Osteoblast (primary cell): Measurements from ENCODE around the gene SLC17A5. TPM values are rescaled to one million over a fixed set of nuclear protein-coding genes. Genes with fewer than 3 reads are reported as not detected.
"Not testable (repeated sequence)": the region's sequence is repeated elsewhere in the genome, so short reads cannot be mapped to it uniquely, and the experiment has no call there.

Experiments used
- DNase-seq: peaks from one replicate; pipeline ENCODE4 v3.0.0; 2011; ENCODE audit warnings: low spot score, mixed read lengths; ENCODE audit not compliant: insufficient read length; ENCODE audit errors: missing footprints
- H2AFZ ChIP-seq: 2 replicates; pipeline ENCODE4 v1.6.0; 2011; ENCODE audit warnings: mild to moderate bottlenecking, low read length
- H3K27ac ChIP-seq: 2 replicates; pipeline ENCODE4 v1.5.1; 2011; ENCODE audit warnings: mild to moderate bottlenecking, low read depth, low read length, moderate library complexity
- H3K27me3 ChIP-seq: 2 replicates; pipeline ENCODE4 v1.6.0; 2012; ENCODE audit warnings: mild to moderate bottlenecking, control low read depth, inconsistent platforms, low read length, moderate library complexity; ENCODE audit not compliant: insufficient read depth
- H3K36me3 ChIP-seq: 2 replicates; pipeline ENCODE4 v1.5.1; 2011; ENCODE audit warnings: mild to moderate bottlenecking, low read length, control low read depth, moderate library complexity; ENCODE audit not compliant: insufficient read depth
- H3K4me1 ChIP-seq: 2 replicates; pipeline ENCODE4 v1.5.1; 2011; ENCODE audit warnings: mild to moderate bottlenecking, low read length, control low read depth, moderate library complexity; ENCODE audit not compliant: insufficient read depth
- H3K4me2 ChIP-seq: 2 replicates; pipeline ENCODE4 v1.6.0; 2011; ENCODE audit warnings: mild to moderate bottlenecking, low read length; ENCODE audit not compliant: insufficient read depth
- H3K4me3 ChIP-seq: fragments of 200-600 bp; sonication (generic); 3 replicates; pipeline ENCODE4 v1.5.1; 2012; ENCODE audit warnings: mild to moderate bottlenecking, low read length, inconsistent platforms; ENCODE audit not compliant: insufficient read depth
- H3K79me2 ChIP-seq: 2 replicates; pipeline ENCODE4 v1.6.0; 2012; ENCODE audit warnings: mild to moderate bottlenecking, low read length, control low read depth, inconsistent platforms; ENCODE audit not compliant: insufficient read depth
- H3K9me3 ChIP-seq: 2 replicates; pipeline ENCODE4 v1.5.1; 2011; ENCODE audit warnings: low read depth, low read length, control low read depth
- H4K20me1 ChIP-seq: 2 replicates; pipeline ENCODE4 v1.6.0; 2012; ENCODE audit warnings: mild to moderate bottlenecking, low read length, control low read depth; ENCODE audit not compliant: insufficient read depth
- total RNA-seq: library from RNA; depleted of rRNA; stranded (reverse); fragments of >200 nt; gene quantifications from 2 replicates; pipeline ENCODE4 v1.2.3, GENCODE V29; 2012
- TF ChIP-seq, protein P1 (sequence below): IDR thresholded peaks from 2 replicates; pipeline ENCODE4 v1.5.1; 2011; ENCODE audit warnings: mild to moderate bottlenecking, low read depth, low read length, moderate library complexity; ENCODE audit errors: extremely low read depth

SLC17A5 gene
- total RNA-seq, 1 donor, result 38.7 TPM

GRCh38 chr6:73560182-73560732 is 93.5 kb downstream of the SLC17A5 start:
- H3K27me3 ChIP-seq, result no peaks in the 10 kb centered on the region
- H3K4me1 ChIP-seq, result peaks cover 5% of the 10 kb centered on the region
- no peaks in the 10 kb centered on the region for H3K79me2 ChIP-seq
- no peak overlapping the region for H3K27ac ChIP-seq
- no peaks in the 10 kb centered on the region for H4K20me1 ChIP-seq
- no peak overlapping the region for H3K4me2 ChIP-seq
- TF ChIP-seq, protein P1, sequence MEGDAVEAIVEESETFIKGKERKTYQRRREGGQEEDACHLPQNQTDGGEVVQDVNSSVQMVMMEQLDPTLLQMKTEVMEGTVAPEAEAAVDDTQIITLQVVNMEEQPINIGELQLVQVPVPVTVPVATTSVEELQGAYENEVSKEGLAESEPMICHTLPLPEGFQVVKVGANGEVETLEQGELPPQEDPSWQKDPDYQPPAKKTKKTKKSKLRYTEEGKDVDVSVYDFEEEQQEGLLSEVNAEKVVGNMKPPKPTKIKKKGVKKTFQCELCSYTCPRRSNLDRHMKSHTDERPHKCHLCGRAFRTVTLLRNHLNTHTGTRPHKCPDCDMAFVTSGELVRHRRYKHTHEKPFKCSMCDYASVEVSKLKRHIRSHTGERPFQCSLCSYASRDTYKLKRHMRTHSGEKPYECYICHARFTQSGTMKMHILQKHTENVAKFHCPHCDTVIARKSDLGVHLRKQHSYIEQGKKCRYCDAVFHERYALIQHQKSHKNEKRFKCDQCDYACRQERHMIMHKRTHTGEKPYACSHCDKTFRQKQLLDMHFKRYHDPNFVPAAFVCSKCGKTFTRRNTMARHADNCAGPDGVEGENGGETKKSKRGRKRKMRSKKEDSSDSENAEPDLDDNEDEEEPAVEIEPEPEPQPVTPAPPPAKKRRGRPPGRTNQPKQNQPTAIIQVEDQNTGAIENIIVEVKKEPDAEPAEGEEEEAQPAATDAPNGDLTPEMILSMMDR, result no peak
- DNase-seq, result peak; percentile 42
- no peaks in the 10 kb centered on the region for H3K36me3 ChIP-seq
- H3K4me3 ChIP-seq, result no peak overlapping the region
- no peaks in the 10 kb centered on the region for H3K9me3 ChIP-seq
- peak overlapping the region; percentile 91 for H2AFZ ChIP-seq

DNA sequence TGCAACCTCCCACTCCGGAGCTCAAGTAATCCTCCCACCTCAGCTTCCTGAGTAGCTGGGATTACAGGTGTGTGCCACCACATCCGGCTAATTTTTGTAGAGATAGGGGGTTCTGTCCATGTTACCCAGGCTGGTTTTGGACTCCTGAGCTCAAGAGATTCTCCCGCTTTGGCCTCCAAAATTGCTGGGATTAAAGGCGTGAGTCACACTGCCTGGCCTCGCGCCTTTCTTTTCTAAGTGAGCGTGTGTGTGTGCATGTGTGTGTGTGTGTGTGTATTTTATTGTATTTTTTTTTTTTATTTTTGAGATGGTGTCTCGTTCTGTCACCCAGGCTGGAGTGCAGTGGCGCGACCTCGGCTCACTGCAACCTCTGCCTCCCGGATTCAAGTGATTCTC is 94.4 kb downstream of the SLC17A5 start:
- H3K27me3 ChIP-seq, H3K36me3 ChIP-seq, H3K79me2 ChIP-seq, H4K20me1 ChIP-seq, H3K4me2 ChIP-seq, H3K27ac ChIP-seq, H2AFZ ChIP-seq, H3K4me3 ChIP-seq, DNase-seq, H3K4me1 ChIP-seq, H3K9me3 ChIP-seq: not testable (repeated sequence)

- H4K20me1 ChIP-seq, result no peaks in the 10 kb centered on the region
- H3K4me2 ChIP-seq, result no peak overlapping the region
- H3K79me2 ChIP-seq, result no peaks in the 10 kb centered on the region
- no peak overlapping the region for H3K27ac ChIP-seq
- TF ChIP-seq, protein P1, result no peak
- no peaks in the 10 kb centered on the region for H3K36me3 ChIP-seq
- no peaks in the 10 kb centered on the region for H3K27me3 ChIP-seq
- H3K4me1 ChIP-seq, result peaks cover 5% of the 10 kb centered on the region
- H2AFZ ChIP-seq, result no peak overlapping the region
- H3K9me3 ChIP-seq, result no peaks in the 10 kb centered on the region
- DNase-seq, result peak; percentile 17
- no peak overlapping the region for H3K4me3 ChIP-seq
Observed at GRCh38 chr6:73558624-73559398, 95.0 kb downstream of the SLC17A5 start.

DNA sequence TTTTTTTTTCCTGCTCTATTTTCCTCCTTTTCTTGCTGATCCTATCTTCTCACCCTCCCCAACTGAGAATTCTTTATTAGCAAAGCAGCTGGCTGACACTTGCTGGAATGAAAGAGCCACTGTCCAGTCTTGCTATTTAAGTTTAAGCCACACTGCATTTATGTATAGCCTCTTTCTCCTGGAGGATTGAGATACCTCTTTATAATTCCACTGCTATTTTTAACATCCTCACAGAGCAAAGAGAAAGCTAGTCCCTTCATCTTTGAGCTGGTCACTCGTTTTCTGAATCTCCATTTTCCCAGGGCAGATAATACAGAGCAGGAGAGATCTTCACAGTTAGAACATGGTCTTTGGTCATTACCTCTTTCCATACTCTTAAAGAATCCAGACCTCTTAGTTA is 97.0 kb downstream of the SLC17A5 start:
- Histone ChIP-seq H3K4me1 (peaks cover 5% of the 10 kb centered on the region), H3K27me3 (no peaks in the 10 kb centered on the region), H3K79me2 (no peaks in the 10 kb centered on the region), H4K20me1 (no peaks in the 10 kb centered on the region), H3K4me3 (no peak overlapping the region), H3K4me2 (no peak overlapping the region), H3K36me3 (no peaks in the 10 kb centered on the region), H3K9me3 (no peaks in the 10 kb centered on the region), H2AFZ (peak overlapping the region; percentile 54), H3K27ac (no peak overlapping the region)
- TF ChIP-seq, protein P1, result no peak
- DNase-seq, result peak; percentile 22

DNA sequence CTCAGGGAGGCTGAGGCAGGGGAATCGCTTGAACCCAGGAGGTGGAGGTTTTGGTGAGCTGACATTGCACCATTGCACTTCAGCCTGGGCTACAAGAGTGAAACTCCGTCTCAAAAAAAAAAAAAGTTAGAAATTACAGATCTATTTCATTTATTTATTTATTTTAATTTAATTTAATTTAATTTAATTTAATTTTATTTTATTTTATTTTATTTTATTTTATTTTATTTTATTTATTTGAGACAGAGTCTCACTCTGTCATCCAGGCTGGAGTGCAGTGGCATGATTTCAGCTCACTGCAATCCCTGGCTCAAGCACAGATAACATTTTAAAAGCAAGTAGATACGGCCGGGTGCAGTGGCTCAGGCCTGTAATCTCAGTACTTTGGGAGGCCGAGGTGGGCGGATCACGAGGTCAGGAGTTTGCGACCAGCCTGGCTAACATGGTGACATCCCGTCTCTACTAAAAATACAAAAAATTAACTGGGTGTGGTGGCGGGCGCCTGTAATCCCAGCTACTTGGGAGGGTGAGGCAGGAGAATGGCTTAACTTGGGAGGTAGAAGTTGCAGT is 98.3 kb downstream of the SLC17A5 start:
- H3K36me3 ChIP-seq, H4K20me1 ChIP-seq, DNase-seq, H3K4me3 ChIP-seq, H3K27me3 ChIP-seq, H3K79me2 ChIP-seq, H2AFZ ChIP-seq, H3K27ac ChIP-seq, H3K9me3 ChIP-seq, H3K4me2 ChIP-seq, H3K4me1 ChIP-seq: not testable (repeated sequence)

DNA sequence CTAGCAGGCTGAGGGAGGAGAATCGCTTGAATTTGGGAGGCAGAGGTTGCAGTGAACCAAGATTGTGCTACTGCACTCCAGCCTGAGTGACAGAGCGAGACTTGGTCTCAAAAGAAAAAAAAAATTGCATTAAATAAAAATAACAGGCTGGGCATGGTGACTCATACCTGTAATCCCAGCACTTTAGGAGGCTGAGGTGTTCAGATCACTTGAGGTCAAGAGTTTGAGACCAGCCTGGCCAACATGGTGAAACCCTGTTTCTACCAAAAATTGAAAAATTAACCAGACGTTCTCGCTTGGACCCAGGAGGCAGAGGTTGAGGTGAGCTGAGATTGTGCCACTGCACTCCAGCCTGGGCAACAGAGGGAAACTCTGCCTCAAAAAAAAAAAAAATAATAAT is 102.7 kb downstream of the SLC17A5 start:
- not testable (repeated sequence) for H3K27ac ChIP-seq, DNase-seq, H4K20me1 ChIP-seq, H3K9me3 ChIP-seq, H2AFZ ChIP-seq, H3K4me1 ChIP-seq, H3K4me2 ChIP-seq, H3K4me3 ChIP-seq, H3K36me3 ChIP-seq, H3K79me2 ChIP-seq, H3K27me3 ChIP-seq
